IPS-18a (cell line): ENCODE data around the gene UCP3.
"Not testable (repeated sequence)": the region's sequence is repeated elsewhere in the genome, so short reads cannot be mapped to it uniquely, and the experiment has no call there.

Experiments used
- H3K27ac ChIP-seq: one replicate; pipeline ENCODE4 v1.5.1; 2013; ENCODE audit warnings: low read length
- H3K27me3 ChIP-seq: one replicate; pipeline ENCODE4 v1.6.1; 2013; ENCODE audit warnings: mild to moderate bottlenecking, low read length; ENCODE audit not compliant: control insufficient read depth, insufficient read depth
- H3K36me3 ChIP-seq: one replicate; pipeline ENCODE4 v1.6.1; 2013; ENCODE audit warnings: low read depth, low read length; ENCODE audit not compliant: control insufficient read depth
- H3K4me1 ChIP-seq: one replicate; pipeline ENCODE4 v1.6.1; 2013; ENCODE audit warnings: low read depth, low read length; ENCODE audit not compliant: control insufficient read depth
- H3K4me3 ChIP-seq: one replicate; pipeline ENCODE4 v1.5.1; 2013; ENCODE audit warnings: low read length
- H3K9ac ChIP-seq: one replicate; pipeline ENCODE4 v1.6.1; 2013; ENCODE audit warnings: mild to moderate bottlenecking, low read length, moderate library complexity
- H3K9me3 ChIP-seq: one replicate; pipeline ENCODE4 v1.6.1; 2013; ENCODE audit warnings: low read depth, low read length; ENCODE audit not compliant: control insufficient read depth

The UCP3 gene

DNA sequence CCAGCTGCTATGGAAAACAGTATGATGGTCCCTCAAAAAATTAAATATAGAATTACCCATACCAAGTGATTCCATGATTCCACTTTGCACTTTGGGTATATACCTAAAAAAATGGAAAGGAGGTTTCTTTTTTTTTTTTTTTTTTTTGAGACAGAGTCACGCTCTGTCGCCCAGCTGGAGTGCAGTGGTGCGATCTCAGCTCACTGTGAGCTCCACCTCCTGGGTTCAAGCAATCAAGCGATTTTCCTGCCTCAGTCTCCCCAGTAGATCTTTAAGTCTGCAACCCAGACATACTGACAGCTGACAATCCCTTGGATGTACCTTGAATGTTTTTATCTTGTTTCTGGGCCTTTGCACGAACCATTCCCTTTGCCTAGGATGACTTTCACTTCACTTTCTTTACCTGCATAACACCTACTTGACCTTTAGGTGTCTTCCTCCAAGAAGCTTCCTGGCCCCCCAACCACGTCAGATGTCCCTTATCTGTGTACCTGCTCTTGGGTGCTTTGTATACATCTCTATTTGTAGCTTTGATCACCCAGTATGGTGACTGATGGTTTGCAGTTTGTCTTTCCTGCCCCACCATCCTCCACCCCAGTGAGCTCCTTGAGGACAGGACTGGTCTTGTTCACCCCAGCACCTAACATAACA is 11.6 kb downstream of the UCP3 start:
- H3K27me3 ChIP-seq: no peaks in the 10 kb centered on the region
- H3K4me3 ChIP-seq: no peak overlapping the region
- no peak overlapping the region for H3K27ac ChIP-seq
- H3K9me3 ChIP-seq: no peaks in the 10 kb centered on the region
- H3K36me3 ChIP-seq: no peaks in the 10 kb centered on the region
- no peak overlapping the region for H3K9ac ChIP-seq
- no peaks in the 10 kb centered on the region for H3K4me1 ChIP-seq

DNA sequence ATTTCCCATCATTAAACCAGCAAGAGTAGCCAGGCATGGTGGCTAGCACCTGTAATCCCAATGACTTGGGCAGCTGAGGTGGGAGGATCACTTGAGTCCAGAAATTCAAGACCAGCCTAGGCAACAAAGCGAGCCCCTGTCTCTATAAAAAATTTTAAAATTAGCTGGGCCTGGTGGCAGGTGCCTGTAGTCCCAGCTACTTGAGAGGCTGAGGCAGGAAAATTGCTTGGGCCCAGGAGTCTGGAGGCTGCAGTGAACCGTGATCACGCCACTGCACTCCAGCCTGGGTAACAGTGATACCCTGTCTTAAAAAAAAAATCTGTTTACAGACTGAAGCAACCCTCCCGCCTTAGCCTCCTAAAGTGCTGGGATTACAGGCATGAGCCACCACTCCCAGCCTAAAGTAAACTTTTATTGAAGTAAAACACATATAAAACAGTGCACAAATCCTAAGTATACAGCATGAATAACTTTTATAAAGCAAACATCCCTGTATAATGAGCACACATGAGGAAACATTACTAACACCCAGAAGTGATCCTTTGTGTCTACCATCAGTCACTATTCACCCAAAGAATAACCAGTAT is 12.6 kb downstream of the UCP3 start:
- Histone ChIP-seq H3K27ac (no peak overlapping the region), H3K36me3 (no peaks in the 10 kb centered on the region), H3K9ac (no peak overlapping the region), H3K27me3 (no peaks in the 10 kb centered on the region), H3K9me3 (no peaks in the 10 kb centered on the region), H3K4me1 (no peaks in the 10 kb centered on the region), H3K4me3 (no peak overlapping the region)

DNA sequence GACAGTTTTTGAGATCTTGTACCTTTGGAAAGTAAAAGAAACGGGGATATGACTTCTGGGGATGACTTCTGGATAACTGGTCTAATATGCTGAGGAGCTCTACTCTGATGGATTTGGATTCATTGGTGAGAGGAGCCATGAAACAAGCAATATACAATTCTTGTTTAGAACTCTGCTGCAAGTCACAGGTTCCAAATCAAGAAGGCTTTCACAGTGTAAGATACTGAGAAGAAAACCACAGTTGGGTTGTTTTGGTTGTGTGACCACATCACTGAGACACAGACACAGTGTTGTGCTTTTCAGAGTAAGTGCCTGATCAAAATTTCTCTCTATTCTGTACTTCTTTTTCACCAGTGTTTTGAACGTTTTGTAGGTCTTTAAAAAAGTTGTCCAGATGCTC is 13.2 kb downstream of the UCP3 start:
- Histone ChIP-seq H3K9me3 (no peaks in the 10 kb centered on the region), H3K4me3 (no peak overlapping the region), H3K4me1 (no peaks in the 10 kb centered on the region), H3K9ac (no peak overlapping the region), H3K27me3 (no peaks in the 10 kb centered on the region), H3K27ac (no peak overlapping the region), H3K36me3 (no peaks in the 10 kb centered on the region)

DNA sequence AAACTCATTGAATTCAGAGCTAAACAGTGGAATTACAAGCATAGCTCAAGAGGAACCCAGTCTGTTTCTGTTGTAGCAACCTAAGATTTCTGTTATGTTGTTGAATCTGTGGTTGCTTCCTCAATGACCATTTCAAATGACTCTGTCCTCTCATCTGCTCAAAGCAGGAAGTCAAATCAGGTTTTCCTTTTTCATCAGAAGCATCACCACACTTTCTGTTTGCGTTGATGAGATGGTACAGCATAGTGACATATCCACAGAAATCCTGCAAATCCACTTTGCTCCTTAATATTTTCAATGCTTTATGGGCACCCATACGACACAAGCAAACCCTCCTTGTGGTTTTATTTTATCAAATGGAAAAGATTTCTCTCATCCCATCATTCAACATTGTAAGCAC is 13.6 kb downstream of the UCP3 start:
- Histone ChIP-seq H3K4me1 (no peaks in the 10 kb centered on the region), H3K27me3 (no peaks in the 10 kb centered on the region), H3K27ac (no peak overlapping the region), H3K9me3 (no peaks in the 10 kb centered on the region), H3K36me3 (no peaks in the 10 kb centered on the region), H3K9ac (no peak overlapping the region), H3K4me3 (no peak overlapping the region)

DNA sequence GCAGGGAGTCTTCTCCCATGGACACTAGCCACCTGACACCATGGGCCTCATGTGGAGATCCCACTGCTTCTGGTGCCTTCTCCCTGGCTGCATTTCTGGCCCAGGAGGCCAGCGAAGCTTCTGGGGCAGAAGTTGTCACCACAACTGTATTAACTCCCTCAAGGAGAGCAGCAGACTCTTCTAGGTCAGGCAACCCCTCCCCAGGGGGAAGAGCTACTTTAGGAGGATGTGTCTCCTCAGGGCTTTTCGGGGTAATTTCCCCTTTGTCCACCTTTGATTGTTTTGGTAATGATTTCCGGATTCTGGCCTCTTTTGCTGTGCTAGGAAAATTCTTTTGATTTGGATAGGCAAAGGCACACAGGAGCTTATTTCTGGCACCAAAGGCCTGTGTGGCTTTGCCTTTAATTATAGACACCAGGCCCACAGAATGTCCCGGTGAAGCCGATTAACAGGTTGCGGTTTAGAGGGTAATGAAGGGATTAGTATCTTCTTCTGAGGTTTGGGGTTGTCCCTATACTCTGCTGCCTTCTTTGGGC is 17.3 kb downstream of the UCP3 start:
- H3K4me1 ChIP-seq: no peaks in the 10 kb centered on the region
- H3K27me3 ChIP-seq: no peaks in the 10 kb centered on the region
- no peak overlapping the region for H3K9ac ChIP-seq
- H3K27ac ChIP-seq: no peak overlapping the region
- H3K4me3 ChIP-seq: no peak overlapping the region
- H3K36me3 ChIP-seq: no peaks in the 10 kb centered on the region
- no peaks in the 10 kb centered on the region for H3K9me3 ChIP-seq

DNA sequence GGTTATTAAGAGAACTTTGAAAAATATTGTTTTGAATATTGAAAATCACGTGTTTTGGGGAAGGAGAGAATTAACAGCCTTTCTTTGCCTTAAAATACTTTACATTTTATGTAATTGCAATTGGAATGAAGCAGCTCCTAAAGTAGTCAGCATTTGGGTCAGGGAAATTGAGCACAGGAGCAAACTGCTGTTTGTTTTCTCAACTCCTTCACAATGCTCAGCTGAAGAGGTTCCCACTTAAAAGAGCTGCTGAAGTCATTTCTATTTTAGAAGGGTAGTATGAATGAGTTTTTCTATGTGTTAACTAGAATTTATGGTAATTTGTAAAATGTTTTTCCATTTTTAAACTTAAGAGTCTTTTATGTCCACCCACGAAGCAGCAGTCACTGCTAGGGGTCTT is 18.2 kb downstream of the UCP3 start:
- H3K4me1 ChIP-seq: no peaks in the 10 kb centered on the region
- H3K27me3 ChIP-seq: no peaks in the 10 kb centered on the region
- H3K4me3 ChIP-seq: no peak overlapping the region
- no peak overlapping the region for H3K9ac ChIP-seq
- H3K9me3 ChIP-seq: no peaks in the 10 kb centered on the region
- no peak overlapping the region for H3K27ac ChIP-seq
- no peaks in the 10 kb centered on the region for H3K36me3 ChIP-seq

DNA sequence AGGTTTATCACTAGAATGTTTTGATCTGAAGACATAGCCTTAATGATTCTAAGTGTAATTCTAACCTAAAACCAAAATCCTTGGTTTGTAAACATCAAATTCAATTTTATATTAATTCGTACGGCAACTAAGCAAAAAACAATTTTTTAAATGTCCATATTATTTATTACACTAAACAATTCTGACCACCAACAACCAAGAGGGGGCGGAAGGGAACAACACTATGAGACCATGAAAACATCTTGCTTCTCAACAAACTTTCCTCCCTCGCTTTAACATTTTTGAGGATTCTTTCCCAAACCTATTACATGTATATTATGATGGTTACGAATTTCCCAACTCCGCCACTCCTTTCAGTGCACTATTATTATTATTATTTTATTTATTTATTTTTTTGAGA is 19.7 kb downstream of the UCP3 start:
- Histone ChIP-seq H3K4me1 (no peaks in the 10 kb centered on the region), H3K4me3 (no peak overlapping the region), H3K9ac (no peak overlapping the region), H3K9me3 (no peaks in the 10 kb centered on the region), H3K36me3 (no peaks in the 10 kb centered on the region), H3K27ac (no peak overlapping the region), H3K27me3 (no peaks in the 10 kb centered on the region)

DNA sequence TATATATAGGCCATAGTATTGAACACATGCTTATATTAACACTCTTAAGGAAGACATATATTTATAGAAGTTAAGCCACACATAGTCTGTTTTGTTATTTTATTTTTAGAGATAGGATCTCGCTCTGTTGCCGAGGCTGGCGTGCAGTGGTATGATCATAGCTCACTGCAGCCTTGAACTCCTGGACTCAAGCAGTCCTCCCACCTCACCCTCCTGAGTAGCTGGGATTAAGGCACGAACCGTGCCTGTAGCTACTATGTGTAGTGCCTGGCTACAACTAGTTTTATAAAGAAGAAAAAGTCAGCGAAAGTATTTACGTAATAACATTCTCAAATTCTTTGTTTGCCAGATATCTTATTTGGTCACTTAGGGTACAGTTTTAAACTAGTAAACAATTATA is 20.7 kb downstream of the UCP3 start:
- Histone ChIP-seq H3K27me3 (no peaks in the 10 kb centered on the region), H3K27ac (no peak overlapping the region), H3K4me1 (peaks cover 5% of the 10 kb centered on the region), H3K4me3 (no peak overlapping the region), H3K36me3 (no peaks in the 10 kb centered on the region), H3K9ac (no peak overlapping the region), H3K9me3 (no peaks in the 10 kb centered on the region)

DNA sequence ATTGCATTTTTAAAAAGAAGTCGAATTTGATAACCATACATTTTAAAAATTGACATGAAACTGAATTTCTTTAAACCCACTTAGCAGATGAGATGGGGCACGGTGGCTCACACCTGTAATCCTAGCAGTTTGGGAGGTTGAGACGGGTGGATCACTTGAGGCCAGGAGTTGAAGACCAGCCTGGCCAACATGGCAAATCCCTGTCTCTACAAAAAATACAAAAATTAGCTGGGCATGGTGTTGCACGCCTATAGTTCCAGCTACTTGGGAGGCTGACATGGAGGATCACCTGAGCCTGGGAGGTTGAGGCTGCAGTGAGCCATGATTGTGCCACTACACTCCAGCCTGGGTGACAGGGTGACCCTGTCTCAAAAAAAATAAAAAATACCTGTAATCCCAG is 23.2 kb downstream of the UCP3 start:
- peaks cover 16% of the 10 kb centered on the region for H3K4me1 ChIP-seq
- H3K27ac ChIP-seq, H3K9me3 ChIP-seq: not testable (repeated sequence)

DNA sequence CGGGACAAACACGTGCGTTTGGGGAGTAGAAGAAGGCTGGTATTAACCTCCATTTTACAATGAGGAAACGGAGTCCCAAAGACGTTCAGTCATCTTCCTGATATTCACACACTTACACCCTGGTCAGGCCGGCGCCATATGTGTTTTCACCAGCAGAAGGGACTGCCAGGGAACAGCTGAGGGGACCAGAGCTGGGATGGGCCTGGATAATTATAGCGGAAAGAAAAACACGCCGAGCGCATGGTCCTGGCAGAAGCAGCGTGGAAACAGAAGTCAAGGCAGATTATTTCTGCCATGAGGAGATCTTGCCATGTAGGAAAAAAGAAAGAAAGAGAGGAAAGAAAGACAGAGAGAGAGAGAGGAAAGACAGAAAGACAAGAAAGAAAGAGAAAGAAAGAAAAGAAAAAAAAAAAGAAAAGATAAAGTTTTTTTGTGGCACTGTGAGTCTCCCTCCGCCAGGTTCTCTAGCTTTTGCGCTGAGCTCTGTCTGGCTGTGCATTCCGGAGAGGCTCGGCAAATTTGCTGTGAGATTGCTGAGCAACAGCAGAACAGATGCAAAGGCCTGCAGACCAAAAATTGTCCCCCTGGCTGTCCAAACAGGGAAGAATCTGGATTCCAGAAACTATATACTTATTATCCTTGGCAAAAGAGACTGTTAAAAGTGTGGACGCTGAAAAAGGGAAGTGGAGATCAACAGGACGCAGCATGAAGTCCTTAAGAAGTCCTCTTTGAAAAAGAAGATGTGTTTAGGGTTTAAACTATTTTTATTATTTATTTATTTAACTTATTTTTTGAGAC is 24.9 kb downstream of the UCP3 start:
- H3K9ac ChIP-seq: peak overlapping the region; percentile 80
- no peaks in the 10 kb centered on the region for H3K27me3 ChIP-seq
- peak overlapping the region; percentile 92 for H3K4me3 ChIP-seq
- peaks cover 16% of the 10 kb centered on the region for H3K36me3 ChIP-seq
- H3K27ac ChIP-seq: peak overlapping the region; percentile 65
- H3K9me3 ChIP-seq: no peaks in the 10 kb centered on the region
- H3K4me1 ChIP-seq: peaks cover 23% of the 10 kb centered on the region

More for the DNA sequence above, 23.2 kb downstream of the UCP3 start:
- H3K4me3 ChIP-seq, H3K36me3 ChIP-seq, H3K9ac ChIP-seq, H3K27me3 ChIP-seq: not testable (repeated sequence)

DNA sequence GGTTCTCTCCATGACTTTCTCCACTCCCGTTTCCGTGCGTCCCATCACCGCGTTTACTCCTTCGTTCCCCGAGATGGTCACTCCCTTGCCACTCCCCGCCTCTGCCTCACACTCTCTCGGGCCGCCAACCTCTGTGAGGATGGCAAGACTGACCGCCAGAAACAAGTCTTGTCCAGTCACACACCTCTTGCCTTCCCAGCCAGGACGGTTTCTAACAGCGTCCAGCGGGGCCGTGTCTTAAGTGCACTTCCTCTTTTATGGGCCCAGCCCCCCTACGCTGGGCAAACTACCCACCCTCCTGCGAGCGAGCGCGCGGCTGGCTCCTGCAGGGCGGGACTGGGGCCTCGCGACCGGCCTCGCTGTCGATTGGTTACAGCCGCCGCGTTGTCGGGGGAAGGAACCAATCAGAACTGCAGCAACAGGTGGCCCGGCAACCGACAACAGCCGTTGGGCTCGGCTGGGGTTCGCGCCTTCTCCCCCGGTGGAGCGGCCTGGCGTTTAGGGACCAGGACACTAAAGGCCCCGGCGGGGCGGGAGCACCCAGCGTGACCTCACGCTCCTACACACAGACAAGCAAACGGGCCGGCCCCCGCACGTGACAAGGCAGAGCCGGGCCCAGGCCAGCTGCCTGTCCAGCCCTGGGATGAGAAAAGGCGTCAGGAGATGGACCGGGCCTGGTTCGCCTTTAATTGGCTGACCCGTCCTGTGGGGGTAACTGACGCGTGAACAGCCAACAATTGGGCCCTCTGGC is 25.7 kb downstream of the UCP3 start:
- H3K4me3 ChIP-seq: peak overlapping the region; percentile 92
- H3K9ac ChIP-seq: peak overlapping the region; percentile 80
- H3K36me3 ChIP-seq: peaks cover 24% of the 10 kb centered on the region
- no peaks in the 10 kb centered on the region for H3K27me3 ChIP-seq
- peak overlapping the region; percentile 65 for H3K27ac ChIP-seq
- no peaks in the 10 kb centered on the region for H3K9me3 ChIP-seq
- peaks cover 23% of the 10 kb centered on the region for H3K4me1 ChIP-seq
